ENCODE data around the gene IL17RA. TPM values are rescaled to one million over a fixed set of nuclear protein-coding genes. Genes with fewer than 3 reads are reported as not detected.

IL17RA gene
- total and polyA plus RNA-seq, 2 donors (not counting 3 experiments of a cell fraction or from before 2014, with no cell fraction given): 13.0 to 19.3 TPM

GRCh38 chr22:17056807-17057206, 28.0 kb upstream of the IL17RA start:
- dilution Hi-C loops (cut with MboI; ENCODE audit: extremely low pct_ligation_motif_present, low sequenced_read_pairs): no loop called here
- ChIA-PET CTCF (interaction anchor here (1.8 to 3.1 kb wide), 3 partner anchors 8 to 139 kb away, joined by 13 to 130 read pairs (median 40); no protein-coding TSS in a partner anchor), POLR2A (no interaction called here)
- TF ChIP-seq JUN (IDR thresholded peaks at IDR 0.05; ENCODE audit: borderline replicate concordance, insufficient read depth, insufficient read length, low read depth) (no peak), GATA2 (IDR thresholded peaks at IDR 0.05; ENCODE audit: insufficient read depth, insufficient read length, low read depth, low read length) (no peak), POLR2AphosphoS5 (IDR thresholded peaks at IDR 0.05; ENCODE audit: insufficient read depth, low read depth, low read length) (no peak), EZH2 (IDR thresholded peaks at IDR 0.05; ENCODE audit: borderline replicate concordance, low read depth, low read length, severe bottlenecking) (no peak), MAX (IDR thresholded peaks at IDR 0.05; ENCODE audit: insufficient read depth, insufficient read length) (no peak), CTCF (IDR thresholded peaks at IDR 0.05; ENCODE audit: extremely low read depth in 1 of 2, insufficient read depth in 1 of 2, low read depth in 1 of 2, low read length in 2 of 2) (no peak), MYC (IDR thresholded peaks at IDR 0.05; ENCODE audit: low read depth, low read length) (no peak), POLR2A (IDR thresholded peaks at IDR 0.05; ENCODE audit: low read depth, low read length) (no peak), FOS (IDR thresholded peaks at IDR 0.05; ENCODE audit: borderline replicate concordance, insufficient read depth, low read length) (no peak)
- Histone ChIP-seq H3K4me3 (replicated peaks in 1 of 3; ENCODE audit: insufficient read depth in 1 of 3, low read depth in 1 of 3, low read length in 3 of 3) (no peak overlapping the region), H3K9me3 (replicated peaks; ENCODE audit: control insufficient read depth, insufficient read depth, low read length) (no peaks in the 10 kb centered on the region), H3K9me1 (replicated peaks; ENCODE audit: control insufficient read depth, extremely low read depth, insufficient read depth, low read length) (no peaks in the 10 kb centered on the region), H3K4me2 (ENCODE audit: insufficient read depth, low read length) (no peak overlapping the region), H3K79me2 (ENCODE audit: control insufficient read depth, insufficient read depth, low read length) (no peaks in the 10 kb centered on the region), H3K27ac (ENCODE audit: insufficient read depth, low read depth, low read length) (no peak overlapping the region), H3K36me3 (ENCODE audit: control insufficient read depth in 2 of 2, extremely low read depth in 1 of 2, insufficient read depth in 2 of 2, low read length in 2 of 2) (no peaks in the 10 kb centered on the region), H4K20me1 (replicated peaks; ENCODE audit: control insufficient read depth, extremely low read depth, insufficient read depth, low read length) (no peaks in the 10 kb centered on the region), H3K27me3 (ENCODE audit: control insufficient read depth in 2 of 2, insufficient read depth in 2 of 2, low read length in 2 of 2) (peaks cover 0 to 9% of the 10 kb centered on the region in 2 experiments), H3K9ac (replicated peaks; ENCODE audit: extremely low read depth, insufficient read depth, low read length) (no peak overlapping the region), H2AFZ (ENCODE audit: low read depth, low read length) (no peak overlapping the region), H3K4me1 (ENCODE audit: control insufficient read depth, extremely low read depth, insufficient read depth, low read length) (no peaks in the 10 kb centered on the region)
- no peak for DNase-seq (ENCODE audit: low read depth, low spot score)
- intact Hi-C loops (cut with micrococcal nuclease): no loop called here
- FAIRE-seq: no peak
- no TSS peak for BruUV-seq (replicated peaks)
